AG08395 (cell line): Measurements from ENCODE around the gene ZHX3.
A peak's percentile ranks its signal among the peaks of the same experiment; 100 is the strongest.

Source experiments
- DNase-seq: peaks from one replicate; pipeline ENCODE4 v3.0.0; 2012; ENCODE audit warnings: mixed read lengths, low spot score

Gene ZHX3

GRCh38 chr20:41222703-41223102 is 94.8 kb downstream of the ZHX3 start:
- no peak for DNase-seq

- no peak for DNase-seq
These were observed 95.2 kb downstream of the ZHX3 start for GRCh38 chr20:41222296-41222695.

- no peak for DNase-seq
These were observed 95.8 kb downstream of the ZHX3 start for GRCh38 chr20:41221614-41222218.

- DNase-seq: no peak
These were observed 97.7 kb downstream of the ZHX3 start for GRCh38 chr20:41219824-41220223.

- DNase-seq: peak; percentile 70
These were observed 99.1 kb downstream of the ZHX3 start for GRCh38 chr20:41218466-41218865.

GRCh38 chr20:41217422-41217821 is 100.1 kb downstream of the ZHX3 start:
- DNase-seq: no peak

- DNase-seq: no peak
These were observed 102.9 kb downstream of the ZHX3 start for GRCh38 chr20:41214666-41215065.

- DNase-seq: no peak
These were observed 103.3 kb downstream of the ZHX3 start for GRCh38 chr20:41214202-41214601.

GRCh38 chr20:41213150-41213820 is 104.2 kb downstream of the ZHX3 start:
- peak; percentile 48 for DNase-seq

- DNase-seq: no peak
These were observed 112.2 kb downstream of the ZHX3 start for GRCh38 chr20:41205313-41205712.

GRCh38 chr20:41204304-41205265 is 112.9 kb downstream of the ZHX3 start:
- no peak for DNase-seq

GRCh38 chr20:41203660-41204059 is 113.9 kb downstream of the ZHX3 start:
- DNase-seq: no peak

- no peak for DNase-seq
These were observed 115.1 kb downstream of the ZHX3 start for GRCh38 chr20:41202426-41202825.

GRCh38 chr20:41201760-41202159 is 115.8 kb downstream of the ZHX3 start:
- no peak for DNase-seq

- no peak for DNase-seq
These were observed 116.9 kb downstream of the ZHX3 start for GRCh38 chr20:41200446-41201202.

GRCh38 chr20:41198443-41198842 is 119.1 kb downstream of the ZHX3 start:
- no peak for DNase-seq

- no peak for DNase-seq
These were observed 120.8 kb downstream of the ZHX3 start for GRCh38 chr20:41196653-41197225.

GRCh38 chr20:41192575-41192974 is 125.0 kb downstream of the ZHX3 start:
- DNase-seq: no peak

GRCh38 chr20:41191562-41192500 is 125.7 kb downstream of the ZHX3 start:
- no peak for DNase-seq

- no peak for DNase-seq
These were observed 129.9 kb downstream of the ZHX3 start for GRCh38 chr20:41187668-41188067.
